Measurements from ENCODE around the gene PGLYRP2.
"Not testable (repeated sequence)": the region's sequence is repeated elsewhere in the genome, so short reads cannot be mapped to it uniquely, and the experiment has no call there.

The PGLYRP2 gene

GRCh38 chr19:15485768-15486167, 6.5 kb upstream of the PGLYRP2 start:
- DNase-seq = not testable (repeated sequence)

DNA sequence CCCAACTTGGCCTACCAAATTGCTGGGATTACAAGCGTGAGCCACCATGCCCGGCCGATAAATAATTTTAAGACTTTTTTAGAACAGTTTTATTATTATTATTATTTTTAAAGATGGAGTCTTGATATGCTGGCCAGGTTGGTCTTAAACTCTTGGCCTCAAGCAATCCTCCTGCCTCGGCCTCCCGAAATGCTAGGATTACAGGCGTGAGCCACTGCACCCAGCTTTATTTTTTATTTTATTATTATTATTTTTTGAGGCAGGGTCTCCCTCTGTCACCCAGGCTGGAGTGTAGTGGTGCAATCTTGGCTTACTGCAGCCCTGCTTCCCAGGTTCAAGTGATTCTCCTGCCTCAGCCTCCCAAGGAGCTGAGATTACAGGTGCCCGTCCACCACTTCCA, 1.7 kb upstream of the PGLYRP2 start:
- not testable (repeated sequence) for DNase-seq

DNA sequence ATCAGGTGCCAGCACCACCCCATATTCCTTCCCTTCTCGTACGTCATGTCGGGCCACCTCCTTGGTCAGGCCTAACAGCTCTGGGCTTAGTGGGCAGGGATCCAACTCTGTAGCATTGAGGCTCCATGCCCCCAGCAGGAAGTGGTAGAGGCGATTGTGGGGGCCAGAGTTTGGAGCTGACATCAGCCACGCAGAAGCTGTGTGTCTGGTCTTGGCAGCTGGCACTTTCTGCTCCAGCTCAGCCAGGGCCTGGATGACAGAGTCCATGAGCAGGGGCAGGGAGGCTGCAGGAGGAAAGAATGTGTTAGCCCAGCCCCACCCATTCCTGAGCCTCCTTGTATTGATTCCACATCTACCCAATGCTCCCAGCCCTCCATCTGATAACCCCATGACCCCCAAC, 3.0 kb downstream of the PGLYRP2 start:
- DNase-seq = no peak

DNA sequence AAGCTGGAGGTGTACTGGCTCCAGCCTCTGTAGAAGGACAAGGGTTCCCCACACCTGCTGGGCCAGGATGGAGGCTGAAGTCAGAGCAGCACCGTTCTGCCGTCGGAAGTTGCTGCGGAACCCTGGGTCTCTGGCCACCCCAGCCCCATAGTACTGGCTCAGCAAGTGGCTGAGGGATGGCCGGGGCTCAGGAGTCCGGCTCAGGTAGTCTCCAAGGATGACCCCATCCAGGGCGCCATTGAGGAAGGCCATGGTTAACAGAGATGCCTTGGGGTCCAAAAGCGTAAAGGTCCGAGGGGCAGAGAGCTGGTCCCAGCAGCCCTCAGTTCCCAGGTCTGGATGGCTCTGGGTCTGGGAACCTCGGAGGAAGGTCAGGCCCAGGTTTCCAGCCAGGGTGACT, 3.7 kb downstream of the PGLYRP2 start:
- DNase-seq = no peak

DNA sequence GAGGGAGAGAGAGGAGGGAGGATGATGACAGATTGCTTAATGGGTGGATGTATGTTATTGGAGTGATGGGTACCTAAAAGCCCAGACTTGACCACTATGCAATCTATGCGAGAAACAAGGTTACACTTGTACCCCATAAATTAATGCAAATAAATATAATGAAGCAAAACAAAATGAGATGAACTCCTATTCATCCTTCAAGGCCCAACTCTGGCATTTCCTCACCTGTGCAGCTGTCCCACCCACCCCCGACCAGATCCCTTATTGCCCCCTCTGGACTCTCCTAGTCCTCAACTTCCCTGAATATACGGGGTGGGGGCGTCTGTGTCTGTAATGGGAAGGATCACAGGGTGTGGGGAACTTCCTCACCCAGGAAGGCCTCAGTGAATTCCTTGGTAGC, 4.1 kb downstream of the PGLYRP2 start:
- no peak for DNase-seq

- DNase-seq = not testable (repeated sequence)
These were observed 5.5 kb downstream of the PGLYRP2 start for GRCh38 chr19:15473821-15474220.

- no peak for DNase-seq
These were observed 7.6 kb downstream of the PGLYRP2 start for GRCh38 chr19:15471639-15472101.

GRCh38 chr19:15469513-15470297, 9.6 kb downstream of the PGLYRP2 start:
- no peak for DNase-seq

GRCh38 chr19:15468675-15469512, 10.4 kb downstream of the PGLYRP2 start:
- DNase-seq = no peak

DNA sequence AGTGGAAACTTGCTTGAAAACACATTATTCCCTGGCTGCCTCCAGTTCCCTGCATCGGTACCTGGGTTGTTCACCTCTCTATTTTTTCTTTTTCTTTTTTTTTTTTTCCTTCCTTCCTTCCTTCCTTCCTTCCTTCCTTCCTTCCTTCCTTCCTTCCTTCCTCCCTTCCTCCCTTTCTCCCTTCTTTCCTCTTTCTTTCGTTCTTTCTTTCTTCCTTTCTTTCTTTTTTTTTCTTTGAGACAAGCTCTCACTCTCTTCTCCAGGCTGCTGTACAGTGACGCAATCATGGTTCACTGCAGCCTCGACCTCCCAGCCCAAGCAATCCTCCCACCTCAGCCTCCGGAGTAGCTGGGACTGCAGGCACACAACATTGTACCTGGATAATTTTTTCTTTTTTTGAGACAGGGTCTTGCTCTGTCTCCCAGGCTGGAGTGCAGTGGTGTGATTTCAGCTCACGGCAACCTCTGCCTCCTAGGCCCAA, 11.5 kb downstream of the PGLYRP2 start:
- DNase-seq = no peak

GRCh38 chr19:15466851-15467733, 12.2 kb downstream of the PGLYRP2 start:
- DNase-seq = peak; percentile 94

GRCh38 chr19:15464394-15465385, 14.6 kb downstream of the PGLYRP2 start, which contains the start of gene RASAL3:
Gene RASAL3, minus strand, starts transcription at chr19:15464544. Its CDS starts 186 bp downstream, at chr19:15464358.
- peak; percentile 84 for DNase-seq

- peak; percentile 89 for DNase-seq
These were observed 15.4 kb downstream of the PGLYRP2 start for GRCh38 chr19:15463861-15464371.

DNA sequence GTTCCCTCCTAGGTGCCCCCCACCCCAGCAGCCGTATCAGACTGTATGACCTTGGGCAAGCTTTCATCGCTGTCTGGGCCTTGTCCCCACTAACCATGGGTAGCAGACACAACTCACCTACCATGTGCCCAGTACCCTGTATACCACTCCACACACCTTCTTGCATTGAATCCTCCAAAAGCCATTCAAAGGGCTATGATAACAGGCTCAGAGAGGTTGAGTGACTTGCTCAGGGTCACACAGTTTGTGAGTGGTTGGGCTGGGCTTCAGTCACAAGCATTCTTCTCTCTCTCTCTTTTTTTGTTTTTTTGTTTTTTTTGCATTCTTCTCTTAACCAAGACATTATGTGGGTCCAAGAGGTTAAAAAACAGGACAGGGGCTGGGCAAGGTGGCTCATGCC, 17.6 kb downstream of the PGLYRP2 start:
- DNase-seq = no peak

- no peak for DNase-seq
These were observed 21.4 kb downstream of the PGLYRP2 start for GRCh38 chr19:15457701-15458484.

- DNase-seq = no peak
These were observed 22.2 kb downstream of the PGLYRP2 start for GRCh38 chr19:15456871-15457700.

DNA sequence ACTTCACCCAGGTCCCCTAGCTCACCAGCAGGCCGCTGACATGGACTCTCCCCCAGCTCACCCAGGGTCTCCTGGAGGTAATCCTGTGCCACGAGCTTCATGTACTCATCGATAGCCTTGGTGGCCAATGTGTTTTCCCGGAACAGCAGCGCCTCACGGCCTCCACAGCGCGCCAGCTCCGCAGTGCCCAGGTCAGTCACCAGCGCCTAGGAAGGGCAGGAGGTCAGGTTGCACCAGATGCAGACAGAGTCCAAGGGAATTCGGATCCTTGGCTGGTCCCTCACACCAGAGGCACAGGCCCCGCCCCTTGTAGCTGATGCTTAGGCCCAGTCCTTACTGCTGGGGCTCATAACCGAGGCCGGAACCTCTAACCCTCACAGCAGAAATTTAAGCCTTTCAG, 22.9 kb downstream of the PGLYRP2 start:
- DNase-seq = no peak

DNA sequence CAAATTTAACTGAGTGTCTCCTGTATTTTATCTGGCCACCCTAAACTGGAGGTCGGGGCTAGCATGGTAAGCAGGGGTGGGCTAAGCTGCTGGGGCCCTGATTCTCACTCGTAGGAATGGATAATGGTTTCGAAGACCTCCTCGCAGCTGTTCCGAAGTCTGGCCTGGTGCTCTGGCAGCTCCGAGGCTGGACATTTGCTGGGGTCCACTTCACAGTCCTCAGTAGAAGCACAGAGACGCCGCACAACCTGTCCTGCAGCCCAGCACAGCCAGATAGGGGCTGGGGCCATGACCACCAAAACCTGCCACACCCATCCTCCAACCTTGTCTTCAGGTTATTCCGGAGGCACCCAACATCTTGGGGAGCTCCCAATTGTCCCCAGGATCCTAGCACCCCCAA, 23.3 kb downstream of the PGLYRP2 start:
- DNase-seq = no peak

Measured in activated CD4-positive, alpha-beta T cell treated with anti-CD3 and anti-CD28 coated beads, Interleukin-2, amount 50 U/mL, for 16 hours (primary cell).